Cardiac fibroblast (primary cell): ENCODE data around the gene RBMS3.
A peak's percentile ranks its signal among the peaks of the same experiment; 100 is the strongest.

ENCODE experiments used
- DNase-seq, 2 donors: peaks; one replicate each; pipeline versions ENCODE4 v3.0.0 to v3.0.0-alpha.2; 2010; ENCODE audit warnings: low read depth in 2 of 2
- H3K4me3 ChIP-seq, 2 donors: replicated peaks in 1 of 2; 1 replicate in 1 of 2; 2 replicates in 1 of 2; pipeline ENCODE4 v1.5.1; 2011; ENCODE audit warnings: low read depth in 2 of 2, low read length in 2 of 2, mild to moderate bottlenecking in 2 of 2, moderate library complexity in 1 of 2
- CTCF ChIP-seq: IDR thresholded peaks from one replicate; pipeline ENCODE4 v1.5.1; 2011; ENCODE audit warnings: low read depth, mild to moderate bottlenecking, low read length, inconsistent platforms

The RBMS3 gene

GRCh38 chr3:29898171-29898965 lies 617.5 kb downstream of the RBMS3 start:
- no peak overlapping the region for H3K4me3 ChIP-seq
- no peak for TF ChIP-seq CTCF
- no peak for DNase-seq

GRCh38 chr3:29899021-29899420 lies 618.1 kb downstream of the RBMS3 start:
- no peak for TF ChIP-seq CTCF
- no peak for DNase-seq
- no peak overlapping the region for H3K4me3 ChIP-seq

- TF ChIP-seq CTCF = no peak
- DNase-seq = peak in 1 of 2 donors; percentile 66
Measured at GRCh38 chr3:29901097-29901496, 620.2 kb downstream of the RBMS3 start.

GRCh38 chr3:29903600-29903999 lies 622.7 kb downstream of the RBMS3 start:
- no peak for DNase-seq
- no peak overlapping the region for H3K4me3 ChIP-seq
- no peak for TF ChIP-seq CTCF

More at GRCh38 chr3:29901097-29901496, 620.2 kb downstream of the RBMS3 start:
- no peak overlapping the region for H3K4me3 ChIP-seq

GRCh38 chr3:29906906-29907305 lies 626.0 kb downstream of the RBMS3 start:
- no peak overlapping the region for H3K4me3 ChIP-seq
- no peak for TF ChIP-seq CTCF
- DNase-seq = no peak

GRCh38 chr3:29912600-29913288 lies 631.9 kb downstream of the RBMS3 start:
- TF ChIP-seq CTCF = no peak
- no peak for DNase-seq
- H3K4me3 ChIP-seq = no peak overlapping the region
